Progenitor cell of endocrine pancreas (in vitro differentiated cells): Measurements from ENCODE around the gene PRKAR1A. TPM values are rescaled to one million over a fixed set of nuclear protein-coding genes. Genes with fewer than 3 reads are reported as not detected.

Source experiments
- DNase-seq: peaks from one replicate; pipeline ENCODE4 v3.0.0; 2021; ENCODE audit warnings: low spot score; ENCODE audit not compliant: unreplicated experiment
- H3K27ac Mint-ChIP-seq: 2 replicates; pipeline ENCODE4 v1.8.0; 2021; ENCODE audit warnings: mild to moderate bottlenecking, moderate library complexity, mixed read lengths
- H3K27me3 Mint-ChIP-seq: 2 replicates; pipeline ENCODE4 v1.8.0; 2021; ENCODE audit warnings: mixed read lengths
- H3K36me3 Mint-ChIP-seq: 2 replicates; pipeline ENCODE4 v1.8.0; 2022; ENCODE audit warnings: mixed read lengths; ENCODE audit not compliant: insufficient read depth
- H3K4me1 Mint-ChIP-seq: 2 replicates; pipeline ENCODE4 v1.8.0; 2021; ENCODE audit warnings: low read depth, mixed read lengths
- H3K4me3 Mint-ChIP-seq: 2 replicates; pipeline ENCODE4 v1.8.0; 2021; ENCODE audit warnings: low read depth, mild to moderate bottlenecking, moderate library complexity, mixed read lengths
- H3K9me3 Mint-ChIP-seq: 2 replicates; pipeline ENCODE4 v1.8.0; 2021; ENCODE audit warnings: low read depth, mixed read lengths
- CTCF ChIP-seq: fragments of 200-600 bp; sonication (generic); IDR thresholded peaks from one replicate; pipeline ENCODE4 v1.5.0; 2021; ENCODE audit warnings: antibody characterized with exemption, mild to moderate bottlenecking; ENCODE audit not compliant: unreplicated experiment
- total RNA-seq: library from RNA; stranded (reverse); gene quantifications from 2 replicates; pipeline ENCODE4 v1.2.1, GENCODE V29; 2021

Gene PRKAR1A
- total RNA-seq, 1 donor from 2014 or later: 337 TPM

DNA sequence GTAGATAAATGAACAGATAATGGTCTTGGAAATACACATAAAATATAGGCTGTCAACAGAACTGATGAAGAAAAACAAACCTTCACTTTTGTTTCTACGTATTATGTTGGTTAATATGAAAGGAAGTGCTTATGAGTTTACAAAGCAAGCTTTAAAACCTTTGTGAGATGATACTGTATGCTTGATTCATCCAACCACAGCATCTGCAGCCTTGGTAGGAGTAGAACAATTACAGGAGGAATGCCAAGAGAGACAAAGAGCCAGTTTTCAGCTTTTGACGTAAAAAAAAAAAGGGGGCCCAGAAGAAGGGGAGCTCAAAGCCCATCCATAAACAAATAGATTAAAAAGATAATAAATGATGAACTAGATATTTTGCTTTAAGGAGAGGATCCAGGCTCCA lies 75.6 kb downstream of the PRKAR1A start:
- Mint-ChIP-seq H3K27me3 (no peaks in the 10 kb centered on the region), H3K4me1 (peaks cover 21% of the 10 kb centered on the region), H3K27ac (no peak overlapping the region), H3K9me3 (peaks cover 7% of the 10 kb centered on the region), H3K36me3 (peaks cover 14% of the 10 kb centered on the region), H3K4me3 (no peak overlapping the region)
- no peak for TF ChIP-seq CTCF
- no peak for DNase-seq

DNA sequence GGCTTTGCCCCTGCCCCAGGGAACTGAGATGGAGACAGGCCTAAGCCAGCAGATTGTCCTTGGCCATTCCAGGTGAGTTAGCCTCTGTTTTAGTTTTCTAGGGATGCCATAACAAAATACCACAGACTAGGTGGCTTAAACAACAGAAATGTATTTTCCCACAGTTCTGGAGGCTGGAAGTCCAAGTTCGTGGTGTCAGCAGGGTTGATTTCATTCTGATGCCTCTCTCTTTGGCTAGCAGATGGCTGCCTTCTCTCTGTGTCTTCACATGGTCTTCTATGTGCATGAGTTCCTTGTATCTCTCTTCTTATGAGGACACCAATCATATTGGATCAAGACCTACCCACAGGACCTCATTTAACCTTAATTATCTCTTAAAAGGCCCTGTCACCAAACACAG lies 76.1 kb downstream of the PRKAR1A start:
- Mint-ChIP-seq H3K4me1 (peaks cover 18% of the 10 kb centered on the region), H3K4me3 (no peak overlapping the region), H3K27me3 (no peaks in the 10 kb centered on the region), H3K36me3 (peaks cover 15% of the 10 kb centered on the region), H3K27ac (no peak overlapping the region), H3K9me3 (peaks cover 7% of the 10 kb centered on the region)
- no peak for DNase-seq
- no peak for TF ChIP-seq CTCF

- peaks cover 7% of the 10 kb centered on the region for H3K9me3 Mint-ChIP-seq
- H3K27ac Mint-ChIP-seq: no peak overlapping the region
- H3K4me3 Mint-ChIP-seq: no peak overlapping the region
- H3K27me3 Mint-ChIP-seq: no peaks in the 10 kb centered on the region
- DNase-seq: no peak
- peaks cover 15% of the 10 kb centered on the region for H3K36me3 Mint-ChIP-seq
- no peak for TF ChIP-seq CTCF
- H3K4me1 Mint-ChIP-seq: peaks cover 17% of the 10 kb centered on the region
Observed at GRCh38 chr17:68589086-68589485, 76.9 kb downstream of the PRKAR1A start.

DNA sequence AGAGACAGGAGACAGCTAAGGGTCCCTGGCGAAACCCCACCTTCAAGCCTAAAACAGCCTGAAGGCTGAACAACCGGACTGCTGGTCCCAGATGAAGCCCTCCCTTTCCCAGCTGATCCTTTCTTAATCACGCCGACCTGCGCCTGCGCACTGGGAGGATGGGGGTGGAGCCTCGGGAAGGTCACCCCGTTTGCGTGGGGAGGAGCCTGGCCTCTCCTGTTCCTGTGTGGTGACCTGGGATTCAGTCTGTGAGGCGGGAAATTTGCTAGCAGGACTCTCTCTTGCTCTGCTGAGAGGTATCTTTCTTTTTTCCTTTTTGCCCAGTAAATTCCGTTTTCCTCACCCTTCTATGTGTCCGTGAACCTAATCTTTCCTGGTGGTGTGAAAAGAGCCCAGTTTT lies 79.4 kb downstream of the PRKAR1A start:
- Mint-ChIP-seq H3K4me1 (peaks cover under 1% of the 10 kb centered on the region), H3K4me3 (no peak overlapping the region), H3K27ac (no peak overlapping the region), H3K36me3 (peaks cover 15% of the 10 kb centered on the region), H3K27me3 (no peaks in the 10 kb centered on the region), H3K9me3 (peaks cover 7% of the 10 kb centered on the region)
- TF ChIP-seq CTCF: no peak
- DNase-seq: no peak

DNA sequence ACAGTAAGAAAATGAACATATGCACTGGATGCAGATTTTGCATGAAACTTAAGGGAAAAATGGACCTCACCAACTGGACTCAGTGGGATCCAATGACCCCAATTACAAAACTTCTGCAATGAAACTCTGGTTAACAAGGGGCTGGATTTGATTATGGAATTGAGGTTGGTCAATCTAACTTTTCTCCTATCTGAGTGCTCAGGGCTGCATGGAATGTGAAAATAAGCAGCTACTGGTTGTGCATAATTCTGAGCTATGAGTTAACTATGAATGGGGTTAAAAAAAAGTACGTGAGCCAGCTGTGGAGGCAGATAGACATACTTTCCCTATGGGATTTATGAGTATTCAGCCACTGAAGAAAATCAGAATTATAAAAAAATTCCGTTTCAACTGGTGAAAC lies 79.8 kb downstream of the PRKAR1A start:
- Mint-ChIP-seq H3K4me1 (peaks cover 2% of the 10 kb centered on the region), H3K36me3 (peaks cover 15% of the 10 kb centered on the region), H3K4me3 (no peak overlapping the region), H3K27ac (no peak overlapping the region), H3K9me3 (peaks cover 7% of the 10 kb centered on the region), H3K27me3 (no peaks in the 10 kb centered on the region)
- DNase-seq: no peak
- TF ChIP-seq CTCF: no peak
